Activated CD4-positive, alpha-beta T cell treated with anti-CD3 and anti-CD28 coated beads, Interleukin-2, Interleukin-4, amounts not matched to agents 100 ng/mL and 50 ng/mL, durations not matched to agents 16 hours and 8 hours (primary cell): ENCODE results near the gene DDX10.
"Not testable (repeated sequence)": the region's sequence is repeated elsewhere in the genome, so short reads cannot be mapped to it uniquely, and the experiment has no call there.

Experiments used
- DNase-seq: peaks from one replicate; pipeline ENCODE4 v3.0.0-alpha.2; 2020; ENCODE audit warnings: low spot score

DDX10 gene

DNA sequence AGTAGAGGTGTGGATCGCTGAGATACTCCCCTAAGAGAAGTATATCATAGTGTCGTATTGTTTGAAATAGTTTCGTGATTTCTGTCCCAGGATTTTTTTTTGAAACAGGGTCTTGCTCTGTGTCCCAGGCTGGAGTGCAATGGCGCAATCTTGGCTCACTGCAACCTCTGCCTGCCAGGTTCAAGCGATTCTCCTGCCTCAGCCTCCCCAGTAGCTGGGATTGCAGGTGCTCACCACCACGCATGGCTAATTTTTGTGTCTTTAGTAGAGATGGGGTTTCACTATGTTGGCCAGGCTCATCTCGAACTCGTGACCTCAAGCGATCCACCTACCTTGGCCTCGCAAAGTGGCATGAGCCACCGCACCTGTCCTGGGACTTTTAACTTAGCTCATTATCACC lies 159.1 kb downstream of the DDX10 start:
- not testable (repeated sequence) for DNase-seq

DNA sequence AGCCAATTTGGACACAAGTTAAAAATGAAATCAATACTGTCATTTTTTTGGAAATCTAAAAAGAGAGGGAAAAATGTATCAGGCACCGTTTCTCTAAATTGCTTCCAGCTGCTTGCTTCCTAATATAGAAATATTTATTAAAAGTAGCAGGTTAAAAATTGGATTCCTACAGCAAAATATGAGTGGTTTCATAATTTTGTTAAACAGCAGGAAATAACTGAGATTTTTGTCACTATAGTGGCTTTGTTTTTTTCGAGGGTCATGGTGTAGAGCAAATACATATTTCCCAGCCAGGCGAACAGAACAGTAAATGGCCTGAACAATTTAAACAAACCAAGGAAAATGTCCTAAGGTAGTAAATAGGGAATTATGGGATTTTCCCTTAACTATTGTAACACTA lies 159.7 kb downstream of the DDX10 start:
- DNase-seq = no peak

DNA sequence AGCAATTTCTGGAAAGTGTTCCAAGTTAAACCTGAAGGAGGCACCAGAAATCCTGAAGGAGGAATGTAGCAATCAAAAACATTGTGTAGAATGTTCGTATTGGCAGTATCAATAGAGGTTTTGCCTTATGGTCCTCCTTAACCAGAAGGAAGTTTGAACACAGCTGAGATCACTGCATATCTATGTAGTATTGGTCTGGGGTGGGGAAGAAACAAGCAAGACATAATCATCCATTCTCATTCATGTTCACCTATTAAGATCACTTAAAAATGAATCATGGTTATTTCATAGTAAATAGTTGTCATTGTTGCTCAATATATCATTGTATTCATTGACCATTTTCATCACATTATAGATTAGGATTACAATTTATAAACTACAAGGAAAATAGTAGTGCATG lies 160.5 kb downstream of the DDX10 start:
- no peak for DNase-seq

DNA sequence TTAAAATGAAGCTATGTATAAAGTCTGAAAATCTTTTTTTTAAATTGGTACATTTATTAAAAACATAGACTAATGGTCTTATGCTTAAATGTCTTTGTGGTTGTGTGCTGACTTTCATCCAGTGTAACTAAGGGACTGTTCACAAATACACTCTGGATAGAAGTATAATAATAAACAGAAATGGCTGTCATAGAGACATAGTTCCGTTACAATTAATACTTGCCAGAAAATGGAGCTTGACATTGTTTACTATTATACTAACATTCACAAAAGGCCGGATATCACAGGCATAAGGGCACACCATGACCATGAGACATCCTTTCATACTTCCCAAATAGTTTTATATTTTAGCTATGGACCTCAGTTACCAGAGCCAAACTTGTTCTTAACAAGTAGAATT lies 161.3 kb downstream of the DDX10 start:
- no peak for DNase-seq

DNA sequence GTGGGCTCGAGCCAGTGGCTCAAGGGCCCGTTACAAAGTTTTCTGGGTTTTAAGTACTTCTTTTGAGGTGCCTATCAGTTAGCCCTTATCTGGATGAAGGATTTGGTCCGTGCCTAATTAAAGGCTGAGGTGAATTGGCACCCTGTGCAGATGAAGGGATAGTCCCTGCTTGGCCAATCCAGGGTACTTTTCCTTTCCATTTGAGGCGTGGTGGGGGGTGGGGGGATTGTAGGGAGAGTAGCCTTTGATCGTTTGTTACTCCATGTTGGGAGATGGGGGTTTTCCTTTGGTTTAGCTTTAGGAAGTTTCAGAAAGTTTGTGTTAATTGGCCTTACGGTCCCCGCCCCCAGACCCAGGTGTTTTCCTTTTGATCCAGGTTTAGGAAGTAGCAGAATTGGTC lies 170.8 kb downstream of the DDX10 start:
- DNase-seq = no peak

DNA sequence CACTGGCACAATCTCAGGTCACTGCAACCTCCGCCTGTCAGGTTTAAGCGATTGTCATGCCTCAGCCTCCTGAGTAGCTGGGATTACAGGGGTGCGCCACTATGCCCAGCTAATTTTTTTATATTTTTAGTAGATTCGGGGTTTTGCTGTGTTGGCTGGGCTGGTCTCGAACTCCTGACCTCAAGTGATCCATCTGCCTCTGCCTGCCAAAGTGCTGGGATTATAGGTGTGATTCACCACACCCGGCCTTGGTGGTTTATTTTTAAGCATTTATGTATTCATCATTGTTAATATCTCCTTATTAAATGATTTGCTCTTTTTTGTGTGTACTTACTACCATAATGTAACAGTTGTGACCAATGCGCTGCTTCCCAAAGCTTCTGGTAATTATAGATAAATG lies 171.7 kb downstream of the DDX10 start:
- no peak for DNase-seq

DNA sequence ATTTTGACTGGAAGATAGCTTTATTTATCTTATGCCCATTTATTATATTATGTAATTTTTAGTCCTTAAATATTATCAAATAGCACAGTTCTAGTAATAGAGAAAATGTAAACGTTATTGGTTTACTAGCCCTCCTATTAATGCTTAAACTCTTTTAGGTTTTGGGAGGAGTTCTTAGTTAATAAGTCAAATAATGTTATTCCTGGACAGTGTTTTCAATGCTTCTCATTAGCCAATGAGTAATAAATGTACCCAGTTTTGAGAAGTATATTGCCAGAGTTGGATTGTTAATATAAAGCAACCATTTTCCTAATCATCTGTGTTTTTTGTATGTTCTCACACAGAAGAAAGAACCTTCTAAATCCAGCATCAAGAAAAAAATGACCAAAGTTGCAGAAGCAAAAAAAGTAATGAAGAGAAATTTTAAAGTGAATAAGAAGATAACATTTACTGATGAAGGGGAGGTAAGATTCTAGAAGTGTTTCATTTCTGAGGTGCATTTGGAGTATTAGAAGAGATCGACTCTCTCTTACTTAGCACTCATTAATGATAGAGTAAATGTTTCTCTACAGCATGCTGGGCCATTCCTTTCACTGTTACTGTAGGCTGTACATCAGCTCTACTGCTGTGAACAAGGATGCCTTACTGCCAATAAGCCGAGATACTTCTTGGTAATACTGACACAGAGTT lies 173.4 kb downstream of the DDX10 start:
- no peak for DNase-seq

DNA sequence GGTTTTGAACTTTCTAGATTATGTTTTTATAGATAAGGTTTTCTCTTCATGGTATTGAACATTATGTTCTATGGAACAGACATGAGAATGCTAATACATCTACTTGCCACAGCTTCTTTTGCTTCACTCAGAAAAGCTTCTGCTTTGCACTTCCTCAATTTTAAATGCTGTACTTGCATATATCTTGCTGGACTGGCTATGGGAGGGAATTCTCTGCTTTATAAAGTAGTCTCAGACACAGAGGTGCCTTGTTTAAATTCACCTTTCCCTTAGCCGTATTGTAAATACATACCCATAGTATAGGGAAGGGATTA lies 173.9 kb downstream of the DDX10 start:
- no peak for DNase-seq

DNA sequence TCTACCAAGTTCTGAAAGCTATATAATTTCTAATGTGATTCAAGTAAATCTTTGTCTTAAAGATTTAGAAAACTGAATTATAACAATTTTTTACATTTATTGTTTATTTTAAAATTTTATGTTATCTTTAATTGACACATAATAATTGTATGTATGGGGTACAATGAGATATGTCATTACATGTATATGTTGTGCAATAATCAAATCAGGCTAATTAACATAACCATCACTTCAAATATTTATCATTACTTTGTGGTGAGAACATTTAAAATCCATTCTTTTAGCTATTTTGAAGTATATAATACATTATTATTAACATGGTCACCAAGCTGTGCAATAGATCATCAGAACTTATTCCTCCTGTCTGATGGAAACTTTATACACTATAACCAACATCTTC lies 181.1 kb downstream of the DDX10 start:
- no peak for DNase-seq

DNA sequence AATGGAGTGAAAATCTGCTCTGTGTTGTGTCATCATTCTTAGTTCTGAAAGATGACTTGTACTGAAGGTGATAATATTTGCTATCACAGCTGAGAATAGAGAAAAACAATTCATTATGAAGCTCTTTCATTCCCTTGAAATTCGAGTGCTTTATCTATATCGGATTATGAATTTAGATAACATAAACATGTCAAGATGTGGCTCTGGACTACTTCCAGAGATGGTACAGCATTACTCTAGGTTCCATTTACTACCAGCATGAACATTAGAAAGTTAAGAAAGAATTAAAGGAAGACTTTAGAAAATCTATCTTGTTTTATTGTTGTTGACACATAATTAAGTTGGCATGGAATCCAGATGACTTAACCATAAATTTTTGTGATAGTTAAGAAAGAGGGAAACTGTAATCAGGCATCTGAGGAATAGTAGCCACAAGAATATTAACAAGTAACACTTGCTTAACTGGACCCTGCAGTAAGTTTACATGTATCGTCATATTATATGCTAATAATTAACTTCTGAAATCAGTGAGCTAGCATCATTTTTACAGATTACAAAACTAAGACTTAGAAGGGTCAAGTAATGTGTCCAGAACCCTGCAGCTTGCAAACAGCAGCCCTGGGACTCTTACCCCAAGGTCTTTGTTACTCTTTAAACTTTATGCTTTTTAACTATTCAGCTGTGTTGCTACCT lies 182.6 kb downstream of the DDX10 start:
- DNase-seq = no peak

DNA sequence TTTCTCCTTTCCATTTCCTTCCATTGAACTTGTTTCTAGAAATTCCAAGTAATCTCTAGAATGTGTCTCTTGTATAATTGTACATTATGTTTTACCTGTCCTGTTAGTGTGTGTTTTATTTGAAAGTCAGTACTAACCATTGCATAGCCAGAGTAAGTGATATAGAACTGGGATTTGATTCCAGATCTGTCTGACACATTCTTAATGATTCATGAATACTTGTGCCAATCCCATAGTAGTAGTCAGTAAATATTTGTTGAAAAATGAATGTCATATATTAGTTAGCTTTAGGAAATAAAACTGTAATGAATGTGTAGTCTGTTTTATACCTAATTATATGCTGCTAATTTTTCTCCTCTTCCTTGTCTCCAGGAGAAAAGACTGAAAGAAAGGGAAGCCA lies 186.9 kb downstream of the DDX10 start:
- no peak for DNase-seq

DNA sequence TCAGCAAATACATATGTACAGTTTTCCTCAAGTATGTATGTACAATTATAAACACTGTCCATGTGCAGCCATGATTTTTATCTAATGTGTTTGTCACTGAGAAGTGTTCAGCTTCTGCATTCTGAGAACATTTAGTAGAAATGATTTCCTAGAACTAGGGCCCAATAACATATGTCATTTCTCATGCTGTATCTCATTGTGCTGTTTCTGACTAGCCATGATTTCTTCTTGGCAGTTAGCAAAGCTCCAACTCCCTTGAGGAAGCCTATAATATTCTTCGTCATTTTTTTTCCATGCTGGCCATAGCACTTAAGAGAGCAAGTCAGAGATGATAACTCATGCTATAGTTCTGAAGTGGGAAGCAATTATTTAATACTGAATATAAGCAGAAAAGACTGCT lies 187.8 kb downstream of the DDX10 start:
- DNase-seq = no peak

DNA sequence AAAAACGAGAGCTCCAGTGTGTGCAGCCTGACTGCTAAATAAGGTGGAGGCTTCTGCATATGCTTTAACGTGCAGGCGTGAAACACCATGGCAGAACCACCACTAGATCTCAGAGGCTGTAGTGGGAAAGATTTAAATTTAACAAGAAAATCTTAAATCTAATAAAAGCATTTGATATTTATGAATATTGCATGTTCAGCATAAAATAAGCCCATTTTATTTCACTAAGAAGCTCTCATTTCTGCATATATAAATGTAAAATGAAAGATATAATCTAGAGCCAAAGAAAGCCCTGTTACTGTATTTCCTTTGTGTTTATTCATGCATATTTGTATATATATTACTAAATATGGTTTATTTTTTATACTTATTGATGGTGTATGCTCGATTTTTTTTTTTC lies 188.3 kb downstream of the DDX10 start:
- DNase-seq = no peak

DNA sequence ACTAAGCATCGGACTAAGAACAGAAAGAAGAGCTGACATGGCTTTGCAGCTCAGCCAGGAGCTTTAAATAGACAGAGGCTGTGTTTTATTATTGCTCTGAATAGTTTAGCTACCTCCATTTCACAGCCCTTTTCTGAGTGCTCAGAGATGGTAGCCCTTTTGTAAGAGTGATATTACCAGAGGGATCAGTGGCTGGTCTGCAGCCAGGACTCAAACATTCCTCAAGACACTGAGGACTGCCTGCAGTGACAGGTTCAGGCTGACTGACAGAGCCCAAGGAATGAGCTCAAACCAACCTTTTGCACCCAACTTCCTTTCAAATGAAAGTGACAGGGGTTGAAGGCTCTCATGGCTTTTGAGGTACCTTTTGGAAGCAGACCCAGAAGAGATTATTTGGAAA lies 189.0 kb downstream of the DDX10 start:
- no peak for DNase-seq

DNA sequence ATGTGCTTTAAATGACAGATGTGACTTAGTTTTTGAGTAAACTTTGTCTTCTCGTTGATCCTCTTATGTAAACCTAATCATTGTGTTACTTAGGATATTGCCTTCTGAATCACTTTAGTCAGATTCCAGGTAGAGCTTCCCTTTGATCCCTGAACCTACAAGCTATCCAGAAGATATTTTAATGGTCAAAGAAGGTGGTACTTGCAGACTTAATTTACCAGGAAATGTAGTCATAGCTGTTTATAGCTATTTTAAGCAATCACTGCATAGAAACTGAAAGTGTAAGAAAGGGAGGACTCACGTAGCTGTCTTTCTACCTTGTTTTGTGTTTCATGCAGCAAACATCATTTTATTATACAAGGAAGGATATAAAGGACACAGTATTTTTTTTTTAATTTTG lies 189.5 kb downstream of the DDX10 start:
- peak; percentile 44 for DNase-seq

DNA sequence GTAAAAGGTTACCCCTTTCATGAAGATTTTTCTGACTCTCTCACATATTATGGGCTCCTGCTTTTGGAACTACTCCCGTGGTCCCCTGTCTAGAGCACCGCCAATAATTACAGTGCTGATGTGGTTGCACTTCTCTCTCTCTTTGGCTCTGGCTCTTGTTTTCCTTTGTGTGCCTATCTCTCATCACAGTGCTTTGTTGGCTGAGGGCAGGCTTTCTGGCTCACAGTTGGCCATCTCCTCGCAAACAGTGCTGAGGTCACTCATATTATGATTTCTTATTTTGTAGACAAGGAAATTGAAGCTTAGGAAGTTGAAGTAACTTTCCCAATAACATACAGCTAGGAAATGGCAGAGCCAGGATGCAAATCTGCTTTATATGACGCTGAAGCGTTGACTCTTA lies 192.5 kb downstream of the DDX10 start:
- DNase-seq = no peak

DNA sequence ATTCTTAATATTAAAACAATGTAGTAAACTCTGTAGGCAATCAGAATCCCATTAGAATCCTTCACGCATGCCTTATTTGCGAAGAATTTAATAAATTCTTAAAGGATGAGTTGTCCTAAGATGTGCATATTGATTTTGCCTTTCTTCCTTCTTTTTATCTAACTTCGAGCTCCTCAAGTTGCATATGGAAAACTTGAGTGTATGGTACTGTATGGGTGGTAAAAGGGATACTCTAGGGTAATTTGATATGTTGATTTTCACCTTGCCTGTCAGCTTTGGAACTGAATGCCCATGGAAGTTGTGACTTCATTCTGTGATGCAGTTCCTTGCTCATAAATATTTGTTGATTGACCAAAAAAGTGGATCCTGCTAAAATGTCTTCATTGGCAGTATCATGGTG lies 193.8 kb downstream of the DDX10 start:
- DNase-seq = no peak

DNA sequence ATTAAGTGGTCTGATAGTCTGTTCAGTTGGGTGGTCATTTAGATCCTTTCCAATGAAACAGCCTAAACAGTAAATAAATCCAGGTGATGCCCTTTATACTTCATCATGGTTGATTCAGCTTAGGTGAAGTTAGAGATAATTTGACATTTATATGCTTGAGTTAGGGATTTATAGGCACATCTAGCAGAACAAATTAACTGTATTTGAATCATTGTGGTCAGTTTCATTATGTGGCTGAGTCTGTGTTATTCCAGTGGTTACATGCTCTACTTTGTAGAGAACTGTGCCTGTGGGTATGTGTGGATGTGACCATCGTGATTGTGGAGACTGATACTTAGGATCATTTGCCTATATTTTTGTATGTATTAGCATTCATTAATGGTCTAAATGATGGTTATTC lies 194.6 kb downstream of the DDX10 start:
- DNase-seq = no peak

DNA sequence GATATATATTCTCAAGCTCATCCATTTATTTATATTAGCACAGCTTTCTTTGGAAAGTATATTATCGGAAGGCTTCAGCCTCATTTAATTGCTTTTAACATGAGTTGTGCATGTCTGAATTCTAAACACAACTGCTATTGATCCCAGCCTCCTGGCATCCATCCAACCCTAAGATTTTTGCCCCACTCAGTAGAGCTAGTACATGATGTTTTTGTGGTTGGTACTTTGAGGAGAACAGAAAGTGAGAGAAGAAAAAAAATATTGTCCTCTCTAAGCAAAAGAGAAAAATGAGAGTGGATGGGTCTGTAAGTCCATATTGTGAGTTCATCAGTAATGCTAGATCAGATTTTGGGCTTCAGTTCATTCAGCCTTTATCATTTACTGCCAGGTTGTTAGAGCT lies 198.7 kb downstream of the DDX10 start:
- no peak for DNase-seq

DNA sequence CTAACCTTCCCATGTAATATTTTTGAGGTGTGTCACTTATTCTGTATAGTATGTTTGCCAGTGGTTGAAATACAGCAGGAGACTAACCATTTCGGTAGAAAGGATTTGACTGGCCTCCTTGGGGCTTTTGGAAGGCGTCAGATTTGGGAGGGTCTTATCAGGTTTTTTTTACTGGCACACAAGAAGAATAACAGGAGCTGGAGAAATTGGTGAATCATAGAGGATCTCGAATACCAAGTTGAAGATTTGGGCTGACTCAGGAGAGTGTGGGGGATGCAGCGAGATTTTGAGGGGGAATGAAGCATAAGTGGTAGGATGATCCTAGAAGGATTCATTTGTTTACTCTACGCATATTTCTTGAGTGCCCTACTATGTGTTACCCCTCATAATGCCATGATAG lies 200.5 kb downstream of the DDX10 start:
- no peak for DNase-seq

DNA sequence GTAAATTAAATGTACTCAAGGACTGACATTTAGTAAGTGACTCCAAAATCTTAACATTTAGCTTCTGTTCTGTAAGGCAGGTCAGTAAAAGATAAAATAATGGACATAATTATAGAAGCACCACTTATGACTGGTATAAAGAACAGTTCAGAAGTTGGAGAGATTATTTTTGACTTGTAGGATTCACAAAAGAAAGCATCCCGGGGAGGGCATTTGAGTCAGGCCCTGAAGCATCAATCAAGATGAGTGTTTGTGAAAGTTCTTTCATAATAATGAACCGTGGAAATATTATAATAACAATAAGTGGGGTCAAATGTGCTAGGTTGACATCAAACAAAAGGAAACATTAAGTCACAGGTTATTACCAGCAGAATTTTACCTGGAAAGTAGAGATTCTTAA lies 201.9 kb downstream of the DDX10 start:
- DNase-seq = no peak

DNA sequence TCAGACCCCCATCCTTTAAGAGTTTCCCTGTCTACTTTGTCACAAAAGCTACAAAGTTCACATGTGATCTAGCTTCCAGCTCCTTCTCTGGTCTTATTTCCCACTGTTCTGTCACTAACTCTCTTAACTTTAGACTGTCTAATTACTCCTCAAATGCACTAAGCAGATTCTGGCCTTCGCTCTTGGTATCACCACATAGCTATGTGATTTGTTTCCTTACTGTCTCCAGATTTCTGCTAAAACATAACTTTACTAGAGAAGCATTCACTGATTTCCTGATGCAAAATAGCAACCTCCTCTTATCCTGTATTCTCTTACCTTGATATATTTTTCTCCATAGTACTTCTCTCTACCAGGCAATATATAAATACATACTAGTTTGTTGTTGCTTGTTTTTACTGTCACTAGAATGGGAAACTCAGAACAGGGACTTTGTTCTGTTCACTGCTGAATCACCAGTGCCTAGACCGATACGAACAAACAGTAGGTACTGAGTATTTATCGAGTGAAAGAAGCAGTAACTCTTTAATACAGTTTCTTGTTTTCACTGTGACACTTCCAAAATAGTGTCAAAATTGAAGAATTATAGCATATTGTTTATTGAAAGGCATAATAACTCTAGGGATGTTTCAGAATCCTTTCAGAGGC lies 205.6 kb downstream of the DDX10 start:
- DNase-seq = no peak

DNA sequence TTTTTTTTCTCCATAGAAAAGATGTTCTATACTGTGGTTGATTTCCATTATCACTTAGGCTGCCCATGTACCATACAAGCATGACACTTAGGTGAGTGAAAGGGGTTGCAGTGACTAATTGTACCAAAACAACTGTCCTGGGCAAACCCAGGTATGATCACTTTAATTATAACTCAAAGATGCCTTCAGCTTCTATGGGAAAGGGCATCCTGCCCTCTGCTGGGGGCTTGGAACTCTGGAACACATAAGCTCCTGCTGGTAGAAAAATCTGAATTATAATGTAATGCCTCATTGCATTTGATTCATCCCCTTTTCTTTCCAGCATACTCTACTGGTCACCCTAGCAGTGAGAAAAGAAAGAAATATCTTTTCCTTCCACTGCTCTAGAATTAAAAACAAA lies 206.3 kb downstream of the DDX10 start:
- peak; percentile 17 for DNase-seq

DNA sequence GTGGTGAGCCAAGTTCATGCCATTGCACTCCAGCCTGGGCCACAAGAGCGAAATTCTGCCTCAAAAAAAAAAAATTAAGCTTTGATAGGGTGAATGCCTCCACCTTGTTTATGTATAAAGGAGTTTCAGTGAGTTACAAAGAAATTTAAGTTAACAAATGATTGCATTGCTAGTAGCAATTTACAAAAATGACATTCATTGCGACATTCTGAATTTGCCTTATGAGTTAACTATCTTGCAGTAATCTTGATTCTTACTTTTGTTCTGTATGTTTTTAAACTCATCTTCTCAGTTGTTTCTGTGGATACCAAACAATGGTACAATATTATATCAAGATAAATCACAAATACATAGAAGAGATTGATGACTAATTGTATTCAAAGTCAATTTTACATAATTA lies 207.0 kb downstream of the DDX10 start:
- no peak for DNase-seq
